Activated T-helper 17 cell treated with anti-CD3 and anti-CD28 coated beads, Interleukin-2, amount 50 U/mL, for 72 hours (primary cell): ENCODE data around the gene CALN1. TPM values are rescaled to one million over a fixed set of nuclear protein-coding genes. Genes with fewer than 3 reads are reported as not detected.

Experiments used
- ATAC-seq: fragments of 150-1000 bp; cut with Tn5 transposase; replicated peaks from 2 replicates; pipeline ENCODE4 v1.10.0; 2021; ENCODE audit warnings: mild to moderate bottlenecking, moderate library complexity
- H3K27ac Mint-ChIP-seq: one replicate; pipeline ENCODE4 v1.8.0; 2022; ENCODE audit warnings: mixed read lengths
- H3K27me3 Mint-ChIP-seq: one replicate; pipeline ENCODE4 v1.8.0; 2022; ENCODE audit warnings: mixed read lengths
- H3K36me3 Mint-ChIP-seq: one replicate; pipeline ENCODE4 v1.8.0; 2022; ENCODE audit warnings: low read depth, mild to moderate bottlenecking, mixed read lengths
- H3K4me1 Mint-ChIP-seq: one replicate; pipeline ENCODE4 v1.8.0; 2022; ENCODE audit warnings: mixed read lengths
- H3K4me3 Mint-ChIP-seq: one replicate; pipeline ENCODE4 v1.8.0; 2022; ENCODE audit warnings: mild to moderate bottlenecking, mixed read lengths
- H3K9me3 Mint-ChIP-seq: one replicate; pipeline ENCODE4 v1.8.0; 2022; ENCODE audit warnings: mixed read lengths
- total RNA-seq, 2 donors: library from RNA; stranded (reverse); gene quantifications; one replicate each; pipeline ENCODE4 v1.2.3, GENCODE V29; 2022

CALN1 gene
- total RNA-seq, 2 donors from 2014 or later: not detected

DNA sequence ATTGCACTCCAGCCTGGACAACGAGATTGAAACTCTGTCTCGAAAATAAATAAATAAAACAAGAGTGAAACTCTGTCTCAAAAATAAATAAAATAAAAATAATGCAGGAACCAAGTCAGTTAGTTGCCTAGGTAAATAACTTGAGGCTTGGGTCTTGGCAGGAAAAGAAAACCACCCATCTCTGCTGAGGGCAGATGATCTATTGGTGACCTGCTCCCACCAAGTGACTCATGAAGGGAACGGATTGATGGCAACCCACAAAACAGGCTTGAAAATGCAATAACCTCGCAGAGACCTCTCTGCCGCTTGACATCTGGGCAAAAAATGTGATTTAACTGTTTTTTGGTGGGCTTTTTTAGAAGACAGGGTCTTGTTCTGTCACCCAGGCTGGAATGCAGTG lies 86.6 kb downstream of the CALN1 start:
- no peak overlapping the region for H3K4me3 Mint-ChIP-seq
- no peaks in the 10 kb centered on the region for H3K4me1 Mint-ChIP-seq
- H3K27ac Mint-ChIP-seq: no peak overlapping the region
- H3K9me3 Mint-ChIP-seq: peaks cover 5% of the 10 kb centered on the region
- no peak for ATAC-seq
- H3K36me3 Mint-ChIP-seq: no peaks in the 10 kb centered on the region
- no peaks in the 10 kb centered on the region for H3K27me3 Mint-ChIP-seq

GRCh38 chr7:72321637-72322036 lies 90.5 kb downstream of the CALN1 start:
- H3K36me3 Mint-ChIP-seq: no peaks in the 10 kb centered on the region
- no peaks in the 10 kb centered on the region for H3K4me1 Mint-ChIP-seq
- peaks cover 3% of the 10 kb centered on the region for H3K9me3 Mint-ChIP-seq
- no peak for ATAC-seq
- H3K4me3 Mint-ChIP-seq: no peak overlapping the region
- H3K27me3 Mint-ChIP-seq: no peaks in the 10 kb centered on the region
- no peak overlapping the region for H3K27ac Mint-ChIP-seq

GRCh38 chr7:72321081-72321480 lies 91.1 kb downstream of the CALN1 start:
- no peaks in the 10 kb centered on the region for H3K4me1 Mint-ChIP-seq

GRCh38 chr7:72317341-72317740 lies 94.8 kb downstream of the CALN1 start:
- no peaks in the 10 kb centered on the region for H3K36me3 Mint-ChIP-seq
- peaks cover 3% of the 10 kb centered on the region for H3K9me3 Mint-ChIP-seq
- H3K27me3 Mint-ChIP-seq: no peaks in the 10 kb centered on the region
- no peak overlapping the region for H3K27ac Mint-ChIP-seq
- H3K4me1 Mint-ChIP-seq: no peaks in the 10 kb centered on the region
- no peak for ATAC-seq
- no peak overlapping the region for H3K4me3 Mint-ChIP-seq

More at GRCh38 chr7:72321081-72321480, 91.1 kb downstream of the CALN1 start:
- no peak overlapping the region for H3K4me3 Mint-ChIP-seq
- no peaks in the 10 kb centered on the region for H3K36me3 Mint-ChIP-seq
- no peak for ATAC-seq
- peaks cover 3% of the 10 kb centered on the region for H3K9me3 Mint-ChIP-seq
- H3K27me3 Mint-ChIP-seq: no peaks in the 10 kb centered on the region
- H3K27ac Mint-ChIP-seq: no peak overlapping the region

- no peaks in the 10 kb centered on the region for H3K27me3 Mint-ChIP-seq
- H3K36me3 Mint-ChIP-seq: no peaks in the 10 kb centered on the region
- no peak overlapping the region for H3K27ac Mint-ChIP-seq
- H3K4me3 Mint-ChIP-seq: no peak overlapping the region
- ATAC-seq: no peak
- H3K9me3 Mint-ChIP-seq: peaks cover 3% of the 10 kb centered on the region
- no peaks in the 10 kb centered on the region for H3K4me1 Mint-ChIP-seq
Measured at GRCh38 chr7:72316148-72316547, 96.0 kb downstream of the CALN1 start.

GRCh38 chr7:72313906-72314305 lies 98.2 kb downstream of the CALN1 start:
- no peak overlapping the region for H3K4me3 Mint-ChIP-seq
- H3K27me3 Mint-ChIP-seq: no peaks in the 10 kb centered on the region
- no peaks in the 10 kb centered on the region for H3K36me3 Mint-ChIP-seq
- no peak overlapping the region for H3K27ac Mint-ChIP-seq
- peaks cover 5% of the 10 kb centered on the region for H3K9me3 Mint-ChIP-seq
- H3K4me1 Mint-ChIP-seq: no peaks in the 10 kb centered on the region
- no peak for ATAC-seq

DNA sequence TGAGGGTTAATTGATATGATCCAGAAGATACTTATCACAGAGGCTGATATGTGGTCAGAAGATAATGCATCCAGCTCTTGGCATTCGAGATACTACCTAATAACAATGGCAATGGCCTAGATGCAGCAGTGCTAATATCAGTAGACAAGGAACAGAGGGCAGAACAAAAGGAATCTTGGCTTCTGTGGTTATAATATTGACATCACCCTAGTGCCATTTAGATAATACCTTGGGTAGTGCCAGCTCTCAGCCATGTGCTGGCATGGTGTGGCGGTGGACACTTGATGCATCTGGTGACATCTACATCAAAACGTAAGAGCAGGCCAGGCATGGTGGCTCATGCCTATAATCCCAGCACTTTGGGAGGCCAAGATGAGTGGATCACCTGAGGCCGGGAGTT lies 101.8 kb downstream of the CALN1 start:
- Mint-ChIP-seq H3K9me3 (peaks cover 4% of the 10 kb centered on the region), H3K4me3 (no peak overlapping the region), H3K36me3 (no peaks in the 10 kb centered on the region), H3K27ac (no peak overlapping the region), H3K4me1 (no peaks in the 10 kb centered on the region), H3K27me3 (no peaks in the 10 kb centered on the region)
- ATAC-seq: no peak

- Mint-ChIP-seq H3K4me1 (no peaks in the 10 kb centered on the region), H3K36me3 (no peaks in the 10 kb centered on the region), H3K27me3 (no peaks in the 10 kb centered on the region), H3K9me3 (peaks cover 4% of the 10 kb centered on the region), H3K4me3 (no peak overlapping the region), H3K27ac (no peak overlapping the region)
- no peak for ATAC-seq
Measured at GRCh38 chr7:72309476-72309875, 102.7 kb downstream of the CALN1 start.

- Mint-ChIP-seq H3K27ac (no peak overlapping the region), H3K27me3 (no peaks in the 10 kb centered on the region), H3K36me3 (no peaks in the 10 kb centered on the region), H3K4me1 (no peaks in the 10 kb centered on the region), H3K4me3 (no peak overlapping the region), H3K9me3 (peaks cover 4% of the 10 kb centered on the region)
- no peak for ATAC-seq
Measured at GRCh38 chr7:72308986-72309385, 103.2 kb downstream of the CALN1 start.

DNA sequence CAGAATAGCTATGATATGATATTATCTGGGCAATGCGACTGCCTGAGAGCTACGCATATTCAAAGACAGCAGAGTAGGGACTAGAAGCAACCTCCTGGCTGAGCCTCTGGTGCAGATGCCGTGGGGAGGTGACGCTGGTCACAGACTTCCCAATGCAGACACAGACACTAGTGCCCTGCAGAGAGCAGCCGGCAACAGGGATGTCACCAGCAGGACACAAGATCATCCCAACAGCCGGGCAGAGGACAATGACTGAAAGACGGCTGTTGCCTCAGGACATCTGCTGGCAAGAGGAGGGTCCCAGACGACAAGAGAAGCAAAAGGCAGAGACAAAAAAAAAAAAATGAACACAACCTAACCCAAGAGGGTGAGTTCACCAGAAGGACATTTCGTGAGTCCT lies 104.6 kb downstream of the CALN1 start:
- H3K9me3 Mint-ChIP-seq: peaks cover 4% of the 10 kb centered on the region
- H3K4me3 Mint-ChIP-seq: no peak overlapping the region
- no peak for ATAC-seq
- no peaks in the 10 kb centered on the region for H3K27me3 Mint-ChIP-seq
- H3K36me3 Mint-ChIP-seq: no peaks in the 10 kb centered on the region
- H3K27ac Mint-ChIP-seq: no peak overlapping the region
- no peaks in the 10 kb centered on the region for H3K4me1 Mint-ChIP-seq

- no peak overlapping the region for H3K27ac Mint-ChIP-seq
- no peak for ATAC-seq
- H3K36me3 Mint-ChIP-seq: no peaks in the 10 kb centered on the region
- H3K9me3 Mint-ChIP-seq: no peaks in the 10 kb centered on the region
- no peaks in the 10 kb centered on the region for H3K4me1 Mint-ChIP-seq
- H3K4me3 Mint-ChIP-seq: no peak overlapping the region
- H3K27me3 Mint-ChIP-seq: no peaks in the 10 kb centered on the region
Measured at GRCh38 chr7:72298912-72299311, 113.2 kb downstream of the CALN1 start.

DNA sequence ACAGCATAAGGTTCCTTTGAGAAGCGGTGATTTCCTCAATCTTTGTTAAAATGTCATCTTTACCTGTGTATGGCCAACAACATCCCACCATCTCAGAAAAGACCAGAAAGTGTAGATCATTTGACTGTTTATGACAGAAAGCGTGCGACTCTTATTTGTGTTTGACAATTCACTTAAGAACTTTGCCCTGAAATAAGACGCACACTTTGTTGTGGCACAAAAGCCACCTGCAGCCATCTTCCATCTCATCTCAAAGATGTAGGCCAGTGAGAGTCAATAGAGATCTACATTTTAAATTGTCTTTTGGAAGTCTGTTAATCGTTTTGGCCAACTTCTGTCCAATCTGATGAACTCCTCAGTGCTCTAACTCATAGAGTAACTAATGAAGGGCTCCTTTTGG lies 114.0 kb downstream of the CALN1 start:
- Mint-ChIP-seq H3K9me3 (no peaks in the 10 kb centered on the region), H3K4me1 (no peaks in the 10 kb centered on the region), H3K27ac (no peak overlapping the region), H3K27me3 (no peaks in the 10 kb centered on the region), H3K4me3 (no peak overlapping the region), H3K36me3 (no peaks in the 10 kb centered on the region)
- no peak for ATAC-seq

DNA sequence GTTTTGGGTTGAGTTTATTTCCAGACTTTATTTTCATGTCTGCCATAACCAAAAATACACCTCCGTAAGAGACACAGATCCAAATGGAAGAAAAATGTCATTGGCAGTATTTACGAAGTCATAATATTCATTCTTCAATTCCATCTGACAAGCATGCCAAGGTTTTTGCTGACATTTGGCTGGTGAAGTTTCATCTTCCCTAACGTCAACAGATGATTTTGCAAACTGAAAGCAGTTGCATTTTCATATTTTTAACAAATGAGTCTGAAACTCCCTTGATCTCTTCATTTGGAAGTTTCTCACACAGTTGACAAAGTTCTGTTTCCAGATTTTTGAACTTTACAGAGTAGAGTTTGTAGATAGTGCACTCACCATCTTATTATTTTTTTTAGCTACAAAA lies 114.5 kb downstream of the CALN1 start:
- Mint-ChIP-seq H3K9me3 (no peaks in the 10 kb centered on the region), H3K27me3 (no peaks in the 10 kb centered on the region), H3K4me1 (no peaks in the 10 kb centered on the region), H3K36me3 (no peaks in the 10 kb centered on the region), H3K4me3 (no peak overlapping the region), H3K27ac (no peak overlapping the region)
- no peak for ATAC-seq

DNA sequence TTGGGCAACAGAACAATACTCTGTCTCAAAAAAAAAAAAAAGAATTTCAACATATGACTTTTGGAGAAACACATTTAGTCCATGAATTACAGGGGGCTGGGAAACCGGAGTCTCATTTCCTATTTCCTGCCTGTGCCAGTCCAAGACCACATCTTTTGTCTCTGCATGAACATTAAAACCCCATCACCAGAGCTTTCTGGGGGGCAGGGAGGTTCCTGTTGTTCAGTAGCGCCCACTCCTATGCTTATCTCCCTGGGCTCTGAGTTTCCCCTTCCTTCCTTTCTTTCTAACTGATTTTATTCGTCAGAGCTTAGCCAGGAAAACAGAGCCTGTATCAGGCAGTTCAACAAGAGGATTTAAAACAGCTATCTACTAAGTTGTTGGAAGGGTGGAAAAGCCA lies 119.3 kb downstream of the CALN1 start:
- no peaks in the 10 kb centered on the region for H3K27me3 Mint-ChIP-seq
- H3K27ac Mint-ChIP-seq: no peak overlapping the region
- H3K36me3 Mint-ChIP-seq: no peaks in the 10 kb centered on the region
- peaks cover 6% of the 10 kb centered on the region for H3K9me3 Mint-ChIP-seq
- ATAC-seq: no peak
- H3K4me1 Mint-ChIP-seq: no peaks in the 10 kb centered on the region
- no peak overlapping the region for H3K4me3 Mint-ChIP-seq

DNA sequence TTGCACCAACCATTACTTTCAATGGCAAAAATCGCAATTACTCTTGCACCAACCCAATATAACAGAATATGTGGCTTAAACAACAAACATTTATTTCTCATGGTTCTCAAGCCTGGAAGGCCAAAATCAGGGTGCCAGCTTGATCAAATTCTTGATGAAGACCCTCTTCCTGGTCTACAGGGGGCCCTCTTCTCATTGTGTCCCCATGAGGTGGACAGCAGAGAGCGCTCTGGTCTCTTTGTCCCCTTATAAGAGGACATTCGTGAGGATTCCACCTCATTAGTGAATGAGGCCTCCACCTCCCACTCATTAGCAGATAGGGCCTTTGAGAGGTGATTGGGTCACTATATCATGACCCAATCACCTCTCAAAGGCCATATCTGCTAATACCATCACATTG lies 120.0 kb downstream of the CALN1 start:
- H3K27ac Mint-ChIP-seq: no peak overlapping the region

DNA sequence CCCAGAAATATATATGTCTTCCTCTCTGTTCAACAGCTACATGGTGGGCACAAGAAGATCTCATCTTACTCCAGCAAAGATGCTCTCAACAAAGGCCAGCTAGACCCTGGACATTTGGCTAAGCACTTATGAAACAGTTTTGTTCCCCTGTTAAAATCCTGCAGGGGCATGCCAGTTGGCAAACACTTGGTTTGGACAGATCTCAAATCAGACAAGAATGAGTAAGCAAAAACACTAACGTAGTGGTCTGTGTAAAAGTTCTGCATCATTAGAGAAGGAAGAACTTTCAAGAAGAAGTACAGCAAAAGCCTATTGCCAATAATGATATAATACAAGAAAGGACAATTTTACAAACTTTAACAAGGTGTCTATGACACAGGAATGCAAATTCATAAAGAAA lies 125.6 kb downstream of the CALN1 start:
- no peaks in the 10 kb centered on the region for H3K4me1 Mint-ChIP-seq
- H3K9me3 Mint-ChIP-seq: peaks cover 10% of the 10 kb centered on the region
- ATAC-seq: no peak
- no peak overlapping the region for H3K4me3 Mint-ChIP-seq
- H3K27me3 Mint-ChIP-seq: no peaks in the 10 kb centered on the region
- no peak overlapping the region for H3K27ac Mint-ChIP-seq
- H3K36me3 Mint-ChIP-seq: no peaks in the 10 kb centered on the region

More for the DNA sequence above, 120.0 kb downstream of the CALN1 start:
- no peak overlapping the region for H3K4me3 Mint-ChIP-seq
- peaks cover 6% of the 10 kb centered on the region for H3K9me3 Mint-ChIP-seq
- no peaks in the 10 kb centered on the region for H3K36me3 Mint-ChIP-seq
- no peaks in the 10 kb centered on the region for H3K27me3 Mint-ChIP-seq
- no peak for ATAC-seq
- H3K4me1 Mint-ChIP-seq: no peaks in the 10 kb centered on the region
